Measurements from ENCODE around the gene ABAT. TPM values are rescaled to one million over a fixed set of nuclear protein-coding genes. Genes with fewer than 3 reads are reported as not detected.
"Not testable (repeated sequence)": the region's sequence is repeated elsewhere in the genome, so short reads cannot be mapped to it uniquely, and the experiment has no call there.

The ABAT gene
- total RNA-seq, 1 donor from 2014 or later = 86.1 TPM

DNA sequence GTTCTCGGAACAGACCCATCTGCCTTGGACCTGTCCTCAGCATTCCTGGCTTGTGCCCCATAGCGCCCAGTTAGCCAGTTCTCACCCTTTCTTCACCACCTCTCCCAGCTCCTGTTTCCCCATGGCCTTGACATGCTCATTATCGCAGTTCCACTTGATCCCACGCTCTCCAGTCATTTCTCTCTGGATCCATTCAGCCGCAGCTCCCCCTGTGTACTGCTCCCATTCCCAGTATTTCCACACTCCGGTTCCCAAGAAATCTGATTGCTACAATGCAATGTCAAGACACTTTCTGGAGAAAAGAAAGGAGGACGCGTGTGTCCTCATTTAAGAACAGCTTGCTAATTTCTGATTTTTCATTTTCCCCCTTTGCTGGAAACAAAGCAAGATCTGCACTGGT, 67.7 kb downstream of the ABAT start:
- DNase-seq = no peak

DNA sequence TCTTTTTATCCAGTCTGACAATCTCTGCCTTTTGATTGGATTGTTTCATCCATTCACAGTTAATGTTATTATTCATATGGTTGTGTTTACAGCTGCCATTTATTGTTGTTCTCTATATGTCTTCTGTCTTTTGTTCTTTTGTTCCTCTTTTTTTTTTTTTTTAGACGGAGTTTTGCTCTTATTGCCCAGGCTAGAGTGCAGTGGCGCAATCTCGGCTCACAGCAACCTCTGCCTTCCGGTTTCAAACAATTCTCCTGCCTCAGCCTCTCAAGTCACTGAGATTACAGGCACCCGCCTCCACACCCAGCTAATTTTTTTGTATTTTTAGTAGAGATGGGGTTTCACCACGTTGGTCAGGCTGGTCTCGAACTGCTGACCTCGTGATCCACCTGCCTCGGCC, 74.5 kb downstream of the ABAT start:
- not testable (repeated sequence) for DNase-seq

DNA sequence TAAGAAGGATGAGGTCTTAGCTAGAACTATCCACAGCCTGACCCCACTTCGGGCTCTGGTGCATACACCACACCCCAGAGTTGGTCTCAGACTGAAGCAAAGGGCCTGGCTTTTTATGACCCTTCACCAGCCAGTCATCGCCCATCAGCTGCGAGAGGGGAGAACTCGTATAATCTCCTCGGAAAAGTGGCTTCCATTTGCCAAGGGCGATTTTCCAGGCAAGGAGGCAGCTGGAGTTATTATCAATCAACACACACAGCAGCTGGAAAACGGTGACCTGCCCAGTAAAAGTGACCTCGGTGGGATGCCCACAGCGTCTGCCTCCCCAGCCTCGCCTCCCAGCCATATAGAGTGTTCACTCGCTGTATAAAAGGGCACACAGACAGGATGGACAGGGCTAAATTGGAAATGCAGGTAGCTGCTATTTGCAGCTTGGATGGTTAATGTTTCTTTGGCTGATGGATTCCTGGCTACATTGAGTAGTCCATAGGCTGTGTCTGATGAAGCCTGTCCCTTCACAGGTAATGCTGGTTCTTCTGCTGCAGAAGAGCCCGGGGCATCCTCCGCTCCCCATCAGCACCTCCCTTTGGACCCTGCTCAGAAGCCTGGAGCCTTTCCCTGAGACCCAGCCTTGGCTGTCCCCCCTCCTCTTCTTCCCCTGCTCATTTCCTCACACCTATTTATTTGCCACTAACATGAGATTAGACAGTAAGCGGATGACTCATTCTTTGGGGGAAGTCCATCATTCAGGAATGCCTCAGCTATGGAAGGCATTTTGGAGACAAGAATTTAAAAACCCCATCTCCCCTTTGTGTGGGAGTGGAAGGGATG, 77.3 kb downstream of the ABAT start:
- no peak for DNase-seq

DNA sequence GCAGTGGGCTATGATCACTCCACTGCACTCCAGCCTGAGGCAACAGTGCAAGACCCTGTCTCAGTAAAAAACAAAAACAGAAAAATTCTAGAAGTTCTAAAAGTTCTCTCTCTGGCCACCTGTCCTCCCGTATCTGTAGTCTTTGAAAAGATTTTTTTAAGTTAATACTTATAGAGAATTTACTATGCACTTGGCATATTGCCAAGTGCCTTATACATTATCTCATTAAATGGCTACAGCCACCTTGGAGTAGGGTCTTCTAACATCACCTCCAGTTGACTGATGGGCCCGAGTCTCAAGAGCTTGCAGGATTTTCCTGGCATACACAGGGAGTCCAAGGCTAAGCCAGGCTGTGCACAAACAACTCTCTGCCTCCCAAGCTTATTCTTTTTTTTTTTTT, 78.3 kb downstream of the ABAT start:
- no peak for DNase-seq

DNA sequence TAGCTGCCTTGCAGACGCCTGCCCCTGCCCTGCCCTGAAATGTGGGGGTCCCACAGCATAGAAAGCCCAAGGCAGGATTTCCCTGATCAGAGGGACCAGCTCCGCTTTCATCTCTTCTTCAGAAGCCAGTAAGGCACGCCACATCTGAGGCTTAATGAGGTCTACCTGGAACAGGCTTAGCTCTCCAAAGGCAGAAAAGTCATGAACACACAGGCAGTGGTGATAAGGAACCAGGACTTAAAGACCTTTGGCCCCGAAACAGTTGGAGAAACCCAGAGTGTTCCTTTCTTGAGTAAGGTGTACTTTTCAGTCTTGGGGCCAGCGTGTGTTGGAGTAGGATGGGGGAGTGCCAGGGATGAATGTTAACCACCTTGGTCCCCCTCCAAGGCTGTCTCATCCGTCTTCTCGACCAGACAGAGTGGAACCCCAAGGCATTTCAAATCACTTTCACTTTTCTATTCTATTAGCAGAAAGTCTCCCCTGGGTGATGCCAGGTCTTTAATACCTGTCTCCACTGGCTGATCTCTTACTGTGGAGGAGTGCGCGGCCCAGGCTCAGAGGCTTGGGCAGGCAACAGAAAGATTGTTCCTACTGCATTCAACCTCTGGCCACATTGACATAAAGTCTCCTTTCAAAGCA, 79.1 kb downstream of the ABAT start:
- no peak for DNase-seq

DNA sequence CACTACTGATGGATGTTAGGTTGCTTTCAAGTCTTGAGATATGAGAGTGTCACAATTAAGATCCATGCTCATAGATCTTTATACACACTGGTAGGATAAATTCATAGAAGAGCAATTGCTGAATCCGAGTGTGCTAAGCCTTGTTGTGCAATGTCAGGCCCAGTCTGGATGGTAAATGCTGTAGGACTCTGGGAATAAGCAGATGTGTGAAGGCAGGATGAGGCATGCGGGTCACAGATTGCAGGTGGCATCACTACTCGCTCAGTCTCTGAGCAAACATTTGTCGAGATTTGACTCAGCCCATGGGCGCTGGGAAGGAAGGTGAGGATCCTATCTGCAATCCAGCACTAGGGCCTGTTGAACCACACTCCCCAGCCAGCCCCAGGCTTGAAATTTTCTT, 82.3 kb downstream of the ABAT start:
- DNase-seq = no peak

DNA sequence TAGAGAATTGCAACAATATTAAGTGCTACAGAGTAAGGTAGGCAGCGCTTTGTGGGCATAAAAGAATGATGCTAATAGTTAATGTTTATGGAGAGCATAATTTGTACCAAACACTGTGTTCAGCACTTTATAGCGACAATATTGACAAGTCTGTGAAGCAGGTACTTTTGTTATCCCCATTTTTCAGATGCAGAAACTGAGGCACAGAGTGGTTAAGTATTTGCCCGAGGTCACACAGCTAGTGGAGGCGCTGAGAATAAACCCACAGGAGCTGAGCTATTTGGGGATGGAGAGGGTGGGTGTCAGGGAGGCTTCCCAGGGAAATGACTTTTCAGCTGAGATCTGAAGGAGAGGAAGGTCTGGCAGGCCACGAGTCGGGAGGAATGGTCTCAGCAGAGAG, 83.6 kb downstream of the ABAT start:
- no peak for DNase-seq

DNA sequence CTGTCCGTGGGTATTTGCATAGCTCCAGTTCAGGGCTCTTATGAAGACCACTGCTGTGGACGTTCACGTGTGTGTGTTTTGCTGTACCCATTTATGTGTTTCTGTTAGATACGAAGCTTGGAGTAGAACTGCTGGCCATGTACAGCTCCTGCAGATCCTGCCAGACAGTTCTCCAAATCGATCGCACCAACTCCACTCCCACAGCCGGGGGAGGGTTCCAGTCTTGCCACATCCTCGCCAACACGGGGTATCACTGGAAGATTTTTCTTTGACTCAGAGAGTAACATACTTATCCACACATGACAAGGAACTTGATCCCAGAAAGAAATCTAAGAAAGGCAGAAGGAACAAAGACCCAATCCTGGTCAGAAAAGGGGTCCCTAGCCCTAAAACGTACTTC, 85.6 kb downstream of the ABAT start:
- no peak for DNase-seq

DNA sequence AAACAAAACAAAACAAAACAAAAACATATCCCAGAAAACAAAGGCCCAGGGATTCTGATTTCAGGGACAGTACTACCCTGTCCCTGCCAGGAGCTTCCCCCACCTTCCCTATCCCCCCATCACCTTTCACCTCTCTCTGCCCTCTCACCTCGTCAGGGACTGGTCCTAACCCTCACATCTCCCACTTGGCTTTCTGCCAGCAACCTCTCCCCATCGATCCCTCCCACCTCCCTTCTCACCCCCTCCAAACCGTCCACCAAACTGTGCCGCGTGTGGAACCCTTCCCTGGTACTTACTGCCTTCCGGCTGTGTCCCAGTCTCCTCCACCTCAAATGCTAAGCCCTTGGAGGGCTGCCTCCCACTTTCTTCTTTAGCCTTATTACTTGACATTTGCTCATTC, 86.7 kb downstream of the ABAT start:
- DNase-seq = no peak

DNA sequence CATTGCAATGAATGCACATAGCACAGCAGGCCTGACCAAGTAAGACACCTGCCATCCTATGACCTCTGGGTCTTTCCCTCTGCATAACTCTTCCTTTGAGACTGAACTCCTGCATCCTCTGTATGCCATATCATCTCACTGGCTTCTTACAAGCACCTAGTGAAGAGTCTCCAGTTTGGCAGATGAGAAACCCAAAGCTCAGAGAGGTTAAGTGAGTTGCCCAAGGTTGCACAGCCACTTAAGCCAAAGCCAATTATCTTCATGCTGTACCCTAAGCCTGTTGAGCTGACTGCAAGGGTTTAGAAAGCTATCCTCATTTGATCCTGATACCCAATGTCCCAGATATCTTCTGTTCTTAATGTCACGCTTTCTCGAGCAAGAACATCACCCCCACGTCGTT, 87.8 kb downstream of the ABAT start:
- DNase-seq = no peak

DNA sequence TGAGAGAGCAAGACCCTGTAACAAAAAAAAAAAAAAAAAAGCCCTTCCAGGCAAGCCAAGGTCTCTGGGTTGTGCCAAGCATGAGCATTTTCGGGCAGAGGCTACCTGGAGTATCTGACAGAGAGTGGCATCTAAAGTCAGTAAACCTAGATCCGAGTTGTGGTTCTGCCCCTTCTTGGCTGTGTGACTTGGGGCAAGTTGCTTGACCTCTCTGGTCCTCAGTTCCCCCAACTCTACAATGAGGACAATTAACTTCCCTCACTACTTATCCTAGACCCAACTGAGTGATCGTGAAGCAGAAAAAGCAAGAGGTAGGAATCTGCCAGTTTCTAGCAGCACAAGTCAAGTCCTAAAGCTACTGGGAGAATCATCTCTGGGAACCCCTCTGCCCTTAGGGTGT, 88.7 kb downstream of the ABAT start:
- DNase-seq = no peak

DNA sequence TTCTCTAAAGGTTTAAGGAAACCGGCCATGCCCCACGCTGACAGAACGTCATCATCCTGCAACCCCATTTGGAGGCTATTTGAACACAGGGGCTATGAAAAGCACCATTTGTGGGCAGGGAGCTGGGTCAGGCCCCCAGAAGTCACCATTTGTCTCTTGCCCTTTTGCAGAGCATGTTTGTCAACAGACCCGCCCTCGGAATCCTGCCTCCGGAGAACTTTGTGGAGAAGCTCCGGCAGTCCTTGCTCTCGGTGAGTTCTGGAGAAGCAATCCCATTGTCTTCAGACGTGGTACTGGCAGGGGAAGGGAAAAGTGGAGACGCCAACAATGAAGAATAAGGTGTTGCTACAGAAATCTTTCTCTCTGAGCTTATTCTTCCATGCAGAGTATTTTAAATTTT, 89.5 kb downstream of the ABAT start:
- no peak for DNase-seq

DNA sequence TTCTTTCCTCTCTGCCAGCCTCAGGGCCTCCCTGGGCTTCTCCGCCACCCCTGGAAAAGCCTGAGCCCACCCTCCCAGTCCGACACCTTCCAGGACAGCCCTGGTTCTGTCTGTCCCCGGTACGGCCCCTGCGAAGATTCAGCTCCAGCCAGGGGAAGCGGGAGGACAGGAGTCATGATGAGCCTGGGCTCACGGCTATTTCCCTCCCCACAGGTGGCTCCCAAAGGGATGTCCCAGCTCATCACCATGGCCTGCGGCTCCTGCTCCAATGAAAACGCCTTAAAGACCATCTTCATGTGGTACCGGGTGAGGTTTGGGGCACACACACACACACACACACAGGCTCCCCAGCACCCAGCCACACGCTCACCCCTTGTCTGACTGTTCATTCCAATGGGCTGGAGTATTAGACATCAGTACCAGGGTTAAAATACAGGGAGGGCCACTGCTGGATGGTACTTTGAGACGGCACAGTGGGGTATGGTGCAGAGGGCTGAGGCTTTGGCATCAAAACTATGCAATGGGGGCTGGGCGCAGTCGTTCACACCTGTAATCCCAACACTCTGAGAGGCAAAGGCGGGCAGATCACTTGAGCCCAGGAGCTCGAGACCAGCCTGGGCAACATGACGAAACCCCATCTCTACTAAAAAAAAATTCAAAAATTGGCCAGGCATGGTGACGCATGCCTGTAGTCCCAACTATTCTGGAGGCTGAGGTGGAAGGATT, 90.3 kb downstream of the ABAT start:
- no peak for DNase-seq

DNA sequence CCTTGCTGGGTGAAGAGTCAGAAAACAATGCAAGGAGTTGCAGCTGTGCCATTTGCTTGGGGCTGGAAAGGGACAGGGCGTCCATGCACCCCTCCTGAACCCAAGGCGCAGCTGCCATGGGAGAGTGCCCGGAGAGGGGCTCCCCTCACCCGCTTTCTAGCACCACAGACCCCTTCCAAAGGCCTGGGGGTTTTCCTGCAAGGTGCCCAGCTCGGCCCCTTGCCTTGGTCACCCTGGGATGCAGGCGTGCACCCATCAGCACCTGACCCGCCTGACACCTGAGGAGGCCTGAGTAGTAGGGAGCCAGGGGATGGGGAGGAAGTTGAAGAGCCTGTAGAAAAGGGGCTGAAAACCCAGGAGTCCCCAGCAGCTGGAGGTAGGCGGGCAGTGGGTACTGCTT, 92.8 kb downstream of the ABAT start:
- no peak for DNase-seq

DNA sequence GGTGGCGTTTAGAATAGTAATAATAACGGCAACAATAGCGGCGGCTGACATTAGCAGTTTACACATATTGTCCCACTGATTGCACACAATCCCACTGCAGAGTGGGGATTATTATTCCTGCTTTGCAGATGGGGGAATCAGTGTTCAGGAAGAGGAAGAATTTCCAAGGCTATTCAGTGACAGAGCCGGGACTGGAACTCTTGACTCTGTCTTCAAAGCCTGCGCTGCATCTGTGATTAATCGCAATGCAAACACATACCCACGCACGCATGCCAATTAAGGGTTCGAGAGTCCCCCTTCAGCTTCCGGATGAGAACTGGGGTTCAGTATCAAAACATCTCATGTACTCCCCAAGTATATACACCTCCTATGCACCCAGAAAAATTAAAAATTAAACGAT, 93.9 kb downstream of the ABAT start:
- DNase-seq = no peak

DNA sequence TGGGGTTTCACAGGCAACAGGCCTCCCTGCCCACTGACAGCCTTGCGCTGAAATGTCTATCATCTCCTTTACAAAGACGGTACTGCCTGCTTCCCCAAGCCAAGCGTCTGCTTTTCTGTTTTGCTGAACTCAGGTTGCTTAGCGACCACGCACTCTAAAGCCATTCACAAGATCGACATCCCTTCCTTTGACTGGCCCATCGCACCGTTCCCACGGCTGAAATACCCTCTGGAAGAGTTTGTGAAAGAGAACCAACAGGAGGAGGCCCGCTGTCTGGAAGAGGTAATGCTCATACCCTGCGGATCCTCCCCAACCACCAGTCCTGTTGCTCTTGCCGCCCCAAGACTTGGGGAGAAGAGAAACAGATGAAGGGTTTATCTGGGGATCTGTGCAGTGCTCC, 94.3 kb downstream of the ABAT start:
- DNase-seq = no peak

DNA sequence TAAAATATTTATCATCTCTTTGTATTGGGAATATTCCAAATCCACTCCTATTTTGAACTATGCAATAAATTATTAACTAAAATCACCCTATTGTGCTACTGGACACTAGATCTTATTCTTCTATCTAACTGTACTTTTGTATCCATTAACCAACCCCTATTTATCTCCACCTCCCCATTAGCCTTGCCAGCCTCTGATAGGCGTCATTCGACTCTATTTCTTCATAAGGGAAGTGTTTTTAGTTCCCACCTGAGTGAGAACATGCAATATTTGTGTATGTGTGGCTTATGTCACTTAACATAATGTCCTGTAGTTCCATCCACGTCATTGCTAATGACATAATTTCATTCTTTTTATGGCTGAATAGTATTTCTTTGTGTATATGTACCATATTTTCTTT, 99.1 kb downstream of the ABAT start:
- DNase-seq = no peak

DNA sequence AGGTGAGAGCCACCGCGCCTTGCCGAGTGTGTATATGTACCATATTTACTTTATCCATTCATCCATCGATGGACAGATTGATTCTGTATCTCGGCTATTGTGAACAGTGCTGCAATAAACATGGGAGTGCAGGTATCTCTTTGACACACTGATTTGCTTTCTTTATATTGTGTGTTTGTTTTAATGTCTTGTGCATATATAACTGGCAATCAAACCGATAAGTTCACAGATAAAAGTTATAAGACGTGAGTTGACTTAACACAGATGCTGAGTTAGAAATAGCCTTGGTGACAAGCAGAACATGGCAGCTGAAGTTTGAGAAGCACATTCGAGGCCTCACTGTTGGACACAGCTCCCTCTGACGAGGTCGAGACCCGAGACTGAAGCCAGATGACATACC, 99.8 kb downstream of the ABAT start:
- DNase-seq = no peak

DNA sequence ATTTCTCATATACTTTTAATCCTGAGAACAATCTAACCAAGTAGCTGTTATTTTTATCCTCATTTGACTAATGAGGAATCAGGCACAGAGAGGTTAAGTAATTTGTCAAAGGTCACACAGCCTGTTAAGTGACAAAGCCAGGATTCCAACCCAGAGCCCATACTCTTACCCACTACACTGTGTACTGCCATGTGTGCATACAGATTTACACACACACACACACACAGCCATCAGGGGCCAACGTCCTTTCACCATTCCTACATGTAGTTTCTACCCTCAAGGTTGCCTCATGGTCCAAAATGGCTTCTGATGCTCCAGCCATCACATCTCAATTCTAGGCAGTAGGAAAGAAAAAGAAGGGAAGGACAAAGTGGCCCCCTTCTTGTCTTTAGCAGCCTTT, 100.9 kb downstream of the ABAT start:
- DNase-seq = no peak

DNA sequence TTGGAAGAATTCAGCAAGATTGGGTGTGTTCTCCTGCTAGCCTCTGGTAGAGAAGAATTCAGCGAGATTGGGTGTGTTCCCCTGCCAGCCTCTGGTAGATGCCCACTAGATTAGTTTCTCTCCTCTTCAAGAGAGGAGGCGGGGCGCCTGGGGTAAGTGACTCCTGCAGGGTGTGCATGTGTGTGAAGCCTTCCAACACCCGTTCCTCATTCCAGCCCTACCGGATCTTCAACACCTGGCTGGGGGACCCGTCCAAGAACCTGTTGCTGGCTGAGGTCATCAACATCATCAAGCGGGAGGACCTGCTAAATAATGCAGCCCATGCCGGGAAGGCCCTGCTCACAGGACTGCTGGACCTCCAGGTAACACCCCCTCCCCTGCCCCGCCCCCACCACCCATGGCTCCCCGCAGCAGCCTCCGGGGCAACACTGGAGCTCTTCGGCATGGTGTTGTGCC, 101.7 kb downstream of the ABAT start:
- no peak for DNase-seq

DNA sequence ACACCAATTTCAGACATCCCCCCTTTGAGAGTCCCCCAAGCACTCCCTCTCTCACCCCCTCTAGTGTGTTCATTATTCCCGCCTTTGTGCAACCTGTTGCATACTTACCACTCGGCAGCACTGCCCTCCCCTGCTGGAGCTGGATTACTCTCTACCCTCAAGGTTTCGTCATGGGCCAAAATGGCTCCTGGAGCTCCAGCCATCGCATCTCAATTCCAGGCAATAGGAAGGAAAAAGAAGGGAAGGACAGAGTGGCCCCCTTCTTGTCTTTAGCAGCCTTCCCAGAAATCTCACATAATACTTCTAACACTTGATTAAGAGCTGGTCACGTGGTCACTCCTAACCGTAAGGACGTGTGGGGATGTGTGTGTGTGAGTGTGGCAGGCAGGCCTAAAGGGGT, 102.8 kb downstream of the ABAT start:
- no peak for DNase-seq

DNA sequence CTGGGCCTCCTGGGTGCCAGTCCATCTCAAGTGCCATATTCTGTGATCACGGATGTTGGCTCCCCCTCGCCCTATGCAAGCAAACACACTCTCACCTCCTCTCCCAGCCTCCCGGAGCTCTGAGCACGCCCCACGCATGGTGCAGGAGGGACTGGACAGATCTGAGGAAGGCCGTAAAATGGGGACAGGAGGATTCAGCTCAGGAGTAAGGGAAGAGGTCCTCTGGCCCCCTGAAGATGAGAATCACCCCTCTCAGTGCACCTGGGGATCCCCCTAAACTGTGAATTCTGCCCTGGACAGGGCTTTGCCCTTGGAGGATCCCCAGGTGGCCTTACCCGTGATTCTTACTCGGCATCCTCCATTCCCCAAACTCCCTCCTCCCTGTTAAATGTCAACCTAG, 107.4 kb downstream of the ABAT start:
- DNase-seq = no peak

DNA sequence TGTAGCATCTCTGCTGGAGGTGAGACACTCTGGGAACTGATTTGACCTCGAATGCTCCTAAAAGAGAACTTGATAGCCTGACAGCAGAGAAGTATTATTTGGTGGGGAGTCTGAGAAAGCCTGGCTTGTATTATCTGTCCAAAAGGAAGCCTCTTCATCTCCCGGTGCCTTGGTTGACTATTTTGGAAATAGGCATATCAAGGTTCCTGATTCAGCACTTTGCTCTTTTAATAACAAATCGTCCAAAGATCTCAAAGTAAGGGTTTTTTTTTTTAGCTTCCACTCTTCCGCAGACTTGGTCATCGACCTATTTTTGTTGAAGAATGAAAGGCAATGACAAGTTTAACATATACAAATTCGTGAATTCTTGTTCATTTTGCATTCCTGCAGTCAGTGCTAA, 108.3 kb downstream of the ABAT start:
- DNase-seq = no peak

DNA sequence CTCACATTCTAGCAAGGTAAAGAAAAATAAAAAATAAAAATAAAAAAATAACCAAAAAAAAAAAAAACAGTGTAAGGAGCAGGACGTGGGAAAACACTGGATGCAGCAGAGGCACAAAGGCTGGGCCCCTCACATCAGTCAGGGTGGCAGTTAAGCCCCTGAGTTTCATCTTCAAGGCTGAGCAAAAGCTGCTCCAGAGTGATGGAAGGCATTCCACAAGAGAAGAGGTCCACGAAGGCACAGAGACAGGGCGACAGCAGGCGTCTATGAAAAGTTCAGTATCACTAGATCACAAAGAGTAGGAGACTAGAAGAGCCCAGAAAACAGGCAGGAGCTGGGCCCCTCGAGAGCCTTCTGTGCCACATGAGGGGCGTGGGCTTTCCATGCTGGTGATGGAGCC, 111.0 kb downstream of the ABAT start:
- DNase-seq = no peak
